Activated naive CD8-positive, alpha-beta T cell treated with anti-CD3 and anti-CD28 coated beads, Interleukin-2, amount 10 ng/mL, durations not matched to agents 7 days and 5 days (primary cell): ENCODE data around the gene GDF2. TPM values are rescaled to one million over a fixed set of nuclear protein-coding genes. Genes with fewer than 3 reads are reported as not detected.

Experiments used
- ATAC-seq: fragments of 150-1000 bp; cut with Tn5 transposase; one replicate; pipeline ENCODE4 v1.10.0; 2021; ENCODE audit warnings: low read depth, moderate library complexity
- POLR2A ChIA-PET: fragments of 350-600 bp; sonication (Branson Sonifier 250); formaldehyde crosslinking; loops from one replicate; lab custom pipeline; 2021; ENCODE audit warnings: antibody characterized with exemption; lab: Charles Lee
- DNase-seq: peaks from one replicate; pipeline ENCODE4 v3.0.0; 2021
- H3K27ac Mint-ChIP-seq: one replicate; pipeline ENCODE4 v1.8.0; 2022; ENCODE audit warnings: mild to moderate bottlenecking, mixed read lengths
- H3K27me3 Mint-ChIP-seq: one replicate; pipeline ENCODE4 v1.8.0; 2022; ENCODE audit warnings: mild to moderate bottlenecking, moderate library complexity, mixed read lengths
- H3K36me3 Mint-ChIP-seq: one replicate; pipeline ENCODE4 v1.8.0; 2021; ENCODE audit warnings: mild to moderate bottlenecking, mixed read lengths
- H3K4me1 Mint-ChIP-seq: one replicate; pipeline ENCODE4 v1.8.0; 2021; ENCODE audit warnings: mixed read lengths
- H3K4me3 Mint-ChIP-seq: one replicate; pipeline ENCODE4 v1.8.0; 2022; ENCODE audit warnings: mild to moderate bottlenecking, moderate library complexity, mixed read lengths
- H3K9me3 Mint-ChIP-seq: one replicate; pipeline ENCODE4 v1.8.0; 2021; ENCODE audit warnings: mixed read lengths
- total RNA-seq, 2 experiments: library from RNA; stranded (reverse); gene quantifications; one replicate each; pipeline ENCODE4 v1.2.3, GENCODE V29; 2021

The GDF2 gene
- total RNA-seq, 2 experiments from 2014 or later, result not detected

DNA sequence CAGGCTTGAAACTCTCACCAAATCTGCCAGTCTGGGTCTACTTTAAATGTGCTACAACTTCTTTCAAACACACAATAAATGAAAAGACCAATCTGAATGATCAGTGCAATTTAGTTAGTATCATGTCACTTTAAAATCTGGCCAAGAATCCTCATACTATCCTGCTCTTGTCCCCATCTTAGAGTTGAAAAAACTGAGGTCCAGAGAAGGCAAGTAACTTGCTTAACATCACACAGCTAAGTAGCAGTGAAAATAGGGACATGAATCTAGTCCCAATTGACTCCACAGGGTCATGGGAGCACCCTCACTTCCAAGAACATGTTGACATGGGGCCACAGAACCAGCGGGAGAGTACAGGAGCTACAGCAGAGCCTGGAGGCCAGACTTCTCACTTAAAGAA is 25.3 kb upstream of the GDF2 start:
- H3K36me3 Mint-ChIP-seq, result peaks cover 2% of the 10 kb centered on the region
- peaks cover 53% of the 10 kb centered on the region for H3K27me3 Mint-ChIP-seq
- no peak overlapping the region for H3K4me3 Mint-ChIP-seq
- no peak for DNase-seq
- POLR2A ChIA-PET, result interaction anchor here (0.6 kb wide), 1 partner anchor 24 kb away, joined by 3 read pairs; no protein-coding TSS in a partner anchor
- H3K4me1 Mint-ChIP-seq, result peaks cover 6% of the 10 kb centered on the region
- no peak for ATAC-seq
- no peaks in the 10 kb centered on the region for H3K9me3 Mint-ChIP-seq
- no peak overlapping the region for H3K27ac Mint-ChIP-seq

DNA sequence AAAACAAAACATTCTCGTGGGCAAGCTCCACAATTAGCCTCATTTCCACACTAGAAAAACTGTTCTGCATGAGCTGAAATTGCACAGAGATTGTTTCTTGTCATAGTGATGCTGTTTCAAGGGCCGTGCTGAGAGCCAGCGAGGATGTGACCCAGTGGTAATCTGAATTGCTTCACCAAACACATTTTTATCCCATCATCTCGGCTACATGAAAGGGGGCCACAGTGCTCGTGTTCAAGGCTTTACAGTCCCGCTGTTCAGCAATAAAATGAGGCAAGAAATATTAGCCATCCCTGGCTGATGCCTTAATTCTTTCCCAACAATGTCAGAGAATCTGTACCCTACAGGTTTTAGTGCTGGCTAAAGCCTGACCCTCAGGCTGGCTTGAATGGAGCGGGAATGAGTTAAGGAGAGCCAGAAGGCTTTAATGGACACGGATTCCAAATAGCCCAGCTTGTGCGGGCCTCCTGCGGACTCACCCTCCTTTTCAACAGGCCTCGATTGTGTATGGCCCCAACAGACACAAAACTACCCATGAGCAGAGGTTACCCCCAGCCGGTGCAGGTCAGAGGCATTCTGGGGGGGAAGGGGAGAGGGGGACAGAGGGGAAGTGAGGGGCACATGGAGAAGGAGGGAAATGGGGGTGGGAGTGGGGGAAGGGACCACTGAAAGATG is 24.3 kb upstream of the GDF2 start:
- Mint-ChIP-seq H3K9me3 (no peaks in the 10 kb centered on the region), H3K27me3 (peaks cover 53% of the 10 kb centered on the region), H3K4me1 (peaks cover 6% of the 10 kb centered on the region), H3K36me3 (peaks cover 2% of the 10 kb centered on the region), H3K4me3 (no peak overlapping the region), H3K27ac (no peak overlapping the region)
- DNase-seq (no peak), ATAC-seq (no peak)
- POLR2A ChIA-PET, result interaction anchor here (0.7 kb wide), 1 partner anchor 21 kb away, joined by 3 read pairs; no protein-coding TSS in a partner anchor

DNA sequence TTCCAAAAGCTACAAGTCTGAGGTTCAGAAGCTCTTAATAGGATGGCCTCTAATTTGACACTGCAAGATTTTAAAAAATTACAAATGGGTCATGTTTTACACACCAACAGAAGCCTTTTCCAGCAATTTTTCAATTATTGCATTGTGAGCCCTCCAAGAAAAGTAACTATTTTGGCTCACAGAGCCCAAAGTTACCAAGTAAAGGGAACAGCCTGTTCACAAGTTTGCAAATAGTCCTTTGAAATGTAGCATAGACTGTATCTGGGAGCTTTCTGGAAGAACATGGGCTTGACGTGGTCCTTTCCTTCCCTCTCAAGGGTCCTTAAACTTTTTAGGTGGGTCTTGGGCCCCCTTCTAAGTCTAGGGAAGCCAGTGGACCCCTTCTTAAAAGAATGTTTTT is 23.5 kb upstream of the GDF2 start:
- no peaks in the 10 kb centered on the region for H3K9me3 Mint-ChIP-seq
- no peak for DNase-seq
- H3K4me1 Mint-ChIP-seq, result peaks cover 6% of the 10 kb centered on the region
- POLR2A ChIA-PET, result interaction anchor here (0.7 kb wide), 1 partner anchor 20 kb away, joined by 3 read pairs; no protein-coding TSS in a partner anchor
- no peak overlapping the region for H3K27ac Mint-ChIP-seq
- ATAC-seq, result no peak
- H3K36me3 Mint-ChIP-seq, result peaks cover 2% of the 10 kb centered on the region
- peaks cover 53% of the 10 kb centered on the region for H3K27me3 Mint-ChIP-seq
- no peak overlapping the region for H3K4me3 Mint-ChIP-seq

DNA sequence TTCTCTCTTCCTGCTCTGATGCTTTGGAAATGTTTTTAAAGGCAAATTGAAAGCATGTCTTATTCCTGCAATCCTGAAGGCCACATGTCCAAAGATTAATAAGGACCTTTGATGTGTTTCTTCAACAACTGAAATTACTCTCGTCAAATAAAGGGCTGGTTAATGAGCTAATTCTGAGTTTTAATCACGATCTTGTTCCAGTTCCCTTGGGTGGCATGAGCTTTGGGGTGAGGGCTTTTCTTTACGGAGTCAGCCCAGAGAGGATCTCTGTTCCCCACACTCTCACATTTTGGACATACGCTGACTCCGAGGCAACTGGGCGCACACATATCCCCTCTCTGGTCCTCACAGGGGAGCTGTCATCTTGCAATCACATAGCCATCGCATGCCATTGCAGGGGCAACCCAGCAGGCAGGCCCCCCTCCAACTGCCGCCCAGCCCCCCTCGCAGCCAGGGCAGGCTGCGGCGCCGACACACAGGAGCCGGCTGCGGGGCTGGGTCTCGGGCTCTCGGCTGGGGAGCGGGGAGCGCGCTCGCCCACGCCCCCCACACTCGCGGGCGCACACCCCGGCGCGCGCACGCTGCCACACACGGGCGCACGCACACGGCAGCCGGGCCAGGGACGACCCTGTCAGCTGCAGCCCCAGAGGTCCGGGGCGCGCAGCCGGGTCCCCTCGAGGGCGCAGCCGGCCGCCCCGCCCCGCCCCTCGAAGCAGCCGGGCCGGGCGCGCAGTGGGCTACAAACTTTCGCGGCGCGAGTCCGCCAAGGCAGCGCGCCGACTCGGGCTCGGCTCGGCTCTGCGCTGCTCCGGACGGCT is 22.4 kb upstream of the GDF2 start, which contains the start of gene GDF10:
Gene GDF10, plus strand, starts transcription at position 587 of the 818 bp plus-strand sequence. CDS start 455 bp downstream, outside the sequence.
- DNase-seq (no peak), ATAC-seq (peak; percentile 62)
- H3K27ac Mint-ChIP-seq, result peak within 1 kb of the TSS; percentile 37
- peaks cover 6% of the 10 kb centered on the region for H3K4me1 Mint-ChIP-seq
- H3K9me3 Mint-ChIP-seq, result no peaks in the 10 kb centered on the region
- H3K36me3 Mint-ChIP-seq, result peaks cover 2% of the 10 kb centered on the region
- H3K27me3 Mint-ChIP-seq, result peaks cover 53% of the 10 kb centered on the region
- POLR2A ChIA-PET, result no interaction called here
- peak within 1 kb of the TSS; percentile 64 for H3K4me3 Mint-ChIP-seq

DNA sequence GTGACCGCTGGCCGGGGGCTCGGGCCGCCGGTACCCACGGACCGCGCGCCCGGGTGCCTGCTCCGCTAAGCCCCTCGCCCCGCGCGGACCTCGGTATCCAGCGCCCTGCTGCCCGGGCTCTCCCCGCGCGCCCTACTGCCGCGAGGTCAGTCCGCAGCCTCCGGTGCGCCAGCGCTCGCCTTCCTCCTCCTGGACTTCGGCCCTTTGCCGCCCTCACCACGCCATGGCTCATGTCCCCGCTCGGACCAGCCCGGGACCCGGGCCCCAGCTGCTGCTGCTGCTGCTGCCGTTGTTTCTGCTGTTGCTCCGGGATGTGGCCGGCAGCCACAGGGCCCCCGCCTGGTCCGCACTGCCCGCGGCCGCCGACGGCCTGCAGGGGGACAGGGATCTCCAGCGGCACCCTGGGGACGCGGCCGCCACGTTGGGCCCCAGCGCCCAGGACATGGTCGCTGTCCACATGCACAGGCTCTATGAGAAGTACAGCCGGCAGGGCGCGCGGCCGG is 21.8 kb upstream of the GDF2 start:
- ATAC-seq (peak; percentile 21), DNase-seq (no peak)
- peak overlapping the region; percentile 64 for H3K4me3 Mint-ChIP-seq
- H3K4me1 Mint-ChIP-seq, result peaks cover 6% of the 10 kb centered on the region
- H3K36me3 Mint-ChIP-seq, result peaks cover 2% of the 10 kb centered on the region
- POLR2A ChIA-PET, result no interaction called here
- H3K27ac Mint-ChIP-seq, result no peak overlapping the region
- H3K9me3 Mint-ChIP-seq, result no peaks in the 10 kb centered on the region
- H3K27me3 Mint-ChIP-seq, result peaks cover 51% of the 10 kb centered on the region

DNA sequence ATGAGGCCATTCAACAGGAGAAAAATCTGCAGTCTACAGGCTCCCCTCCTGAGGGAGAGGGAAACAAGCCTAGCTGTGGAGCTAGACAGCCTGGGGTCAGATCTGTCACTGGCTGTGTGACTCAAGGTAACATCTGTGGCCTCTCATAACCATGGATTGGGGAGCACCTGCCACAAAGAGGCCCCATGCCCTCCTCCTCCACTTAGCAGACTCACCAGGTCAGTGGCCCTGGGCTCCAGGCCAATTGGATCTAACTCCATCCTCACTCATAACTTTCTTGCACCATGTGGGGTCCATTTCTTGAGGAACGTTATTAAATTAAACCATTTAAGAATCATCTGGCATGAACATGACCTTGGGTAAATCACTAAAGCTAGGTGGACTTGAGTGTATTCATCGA is 20.4 kb upstream of the GDF2 start:
- no peaks in the 10 kb centered on the region for H3K9me3 Mint-ChIP-seq

DNA sequence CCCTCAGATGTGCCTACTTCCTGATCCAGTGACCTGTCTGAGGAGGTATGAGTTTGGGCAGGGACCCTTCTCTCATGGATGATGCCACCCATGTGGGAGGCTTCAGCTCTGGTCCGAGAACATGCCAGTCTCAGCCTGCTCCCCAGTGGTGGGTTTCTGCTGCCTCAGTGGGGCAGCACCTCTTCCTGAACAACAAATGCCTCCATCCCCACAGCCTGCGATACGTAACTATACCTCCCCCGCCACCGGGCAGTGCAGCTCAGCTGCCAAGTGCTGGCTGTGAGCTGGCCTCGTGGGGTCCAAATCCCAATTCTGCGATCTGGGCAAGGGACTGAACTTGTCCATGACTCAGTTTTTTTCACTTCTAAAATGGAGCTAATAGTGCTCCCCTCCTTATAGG is 19.1 kb upstream of the GDF2 start:
- peaks cover 31% of the 10 kb centered on the region for H3K27me3 Mint-ChIP-seq
- POLR2A ChIA-PET, result interaction anchor here (0.7 to 1.0 kb wide), 2 partner anchors 9 to 96 kb away, joined by 3 read pairs; no protein-coding TSS in a partner anchor
- H3K4me1 Mint-ChIP-seq, result peaks cover 7% of the 10 kb centered on the region
- H3K27ac Mint-ChIP-seq, result no peak overlapping the region
- ATAC-seq (no peak), DNase-seq (no peak)
- H3K36me3 Mint-ChIP-seq, result peaks cover 2% of the 10 kb centered on the region
- no peak overlapping the region for H3K4me3 Mint-ChIP-seq
- H3K9me3 Mint-ChIP-seq, result no peaks in the 10 kb centered on the region

More for the DNA sequence above, 20.4 kb upstream of the GDF2 start:
- peaks cover 6% of the 10 kb centered on the region for H3K4me1 Mint-ChIP-seq
- peaks cover 41% of the 10 kb centered on the region for H3K27me3 Mint-ChIP-seq
- no peak overlapping the region for H3K27ac Mint-ChIP-seq
- no peak overlapping the region for H3K4me3 Mint-ChIP-seq
- ATAC-seq (no peak), DNase-seq (no peak)
- H3K36me3 Mint-ChIP-seq, result peaks cover 2% of the 10 kb centered on the region
- POLR2A ChIA-PET, result interaction anchor here (1.0 kb wide), 1 partner anchor 10 kb away, joined by 3 read pairs; no protein-coding TSS in a partner anchor

DNA sequence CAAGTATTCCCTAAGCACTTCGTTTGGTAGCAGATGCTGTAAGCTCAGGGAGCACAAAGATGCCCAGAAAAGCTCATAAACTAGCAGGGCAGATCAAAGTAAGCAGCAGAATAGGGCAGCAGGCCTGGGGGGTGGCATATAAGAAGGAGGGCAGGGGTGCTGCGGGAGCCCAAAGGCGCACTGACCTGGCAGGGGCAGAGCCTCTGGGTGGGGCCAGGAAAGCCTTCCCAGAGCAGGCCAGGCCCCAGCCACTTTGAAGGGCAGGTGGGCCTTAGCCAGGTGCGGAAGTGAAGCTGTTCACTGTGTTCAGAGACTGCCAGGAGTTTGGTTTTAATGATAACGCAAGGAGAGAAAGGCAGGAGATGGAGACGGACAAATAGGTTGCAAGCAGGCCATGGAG is 18.4 kb upstream of the GDF2 start:
- POLR2A ChIA-PET, result interaction anchor here (0.7 kb wide), 1 partner anchor 97 kb away, joined by 3 read pairs; no protein-coding TSS in a partner anchor
- ATAC-seq (no peak), DNase-seq (no peak)
- peaks cover 23% of the 10 kb centered on the region for H3K27me3 Mint-ChIP-seq
- no peak overlapping the region for H3K4me3 Mint-ChIP-seq
- H3K36me3 Mint-ChIP-seq, result peaks cover 2% of the 10 kb centered on the region
- H3K9me3 Mint-ChIP-seq, result no peaks in the 10 kb centered on the region
- peaks cover 7% of the 10 kb centered on the region for H3K4me1 Mint-ChIP-seq
- H3K27ac Mint-ChIP-seq, result no peak overlapping the region

DNA sequence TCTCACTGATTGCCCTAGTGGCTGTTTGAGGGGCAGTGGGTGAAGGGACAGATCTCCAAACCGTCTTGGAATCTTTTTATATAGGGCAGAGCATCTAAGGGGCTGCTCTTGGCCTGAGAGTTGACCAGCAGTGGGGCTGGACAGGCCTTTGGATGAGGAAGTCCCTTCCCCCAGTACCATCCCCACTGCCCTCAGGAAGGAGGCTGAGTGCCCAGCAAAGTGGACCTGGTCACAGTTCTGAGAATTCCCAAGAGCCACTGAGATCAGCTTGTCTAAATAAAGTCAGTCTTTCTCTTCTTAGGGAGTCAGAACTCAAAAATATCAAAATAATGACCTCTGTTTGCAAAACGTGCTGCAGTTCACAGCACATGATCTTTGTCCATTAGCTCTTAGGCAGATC is 16.7 kb upstream of the GDF2 start:
- POLR2A ChIA-PET, result no interaction called here
- no peak for ATAC-seq
- H3K27ac Mint-ChIP-seq, result no peak overlapping the region

DNA sequence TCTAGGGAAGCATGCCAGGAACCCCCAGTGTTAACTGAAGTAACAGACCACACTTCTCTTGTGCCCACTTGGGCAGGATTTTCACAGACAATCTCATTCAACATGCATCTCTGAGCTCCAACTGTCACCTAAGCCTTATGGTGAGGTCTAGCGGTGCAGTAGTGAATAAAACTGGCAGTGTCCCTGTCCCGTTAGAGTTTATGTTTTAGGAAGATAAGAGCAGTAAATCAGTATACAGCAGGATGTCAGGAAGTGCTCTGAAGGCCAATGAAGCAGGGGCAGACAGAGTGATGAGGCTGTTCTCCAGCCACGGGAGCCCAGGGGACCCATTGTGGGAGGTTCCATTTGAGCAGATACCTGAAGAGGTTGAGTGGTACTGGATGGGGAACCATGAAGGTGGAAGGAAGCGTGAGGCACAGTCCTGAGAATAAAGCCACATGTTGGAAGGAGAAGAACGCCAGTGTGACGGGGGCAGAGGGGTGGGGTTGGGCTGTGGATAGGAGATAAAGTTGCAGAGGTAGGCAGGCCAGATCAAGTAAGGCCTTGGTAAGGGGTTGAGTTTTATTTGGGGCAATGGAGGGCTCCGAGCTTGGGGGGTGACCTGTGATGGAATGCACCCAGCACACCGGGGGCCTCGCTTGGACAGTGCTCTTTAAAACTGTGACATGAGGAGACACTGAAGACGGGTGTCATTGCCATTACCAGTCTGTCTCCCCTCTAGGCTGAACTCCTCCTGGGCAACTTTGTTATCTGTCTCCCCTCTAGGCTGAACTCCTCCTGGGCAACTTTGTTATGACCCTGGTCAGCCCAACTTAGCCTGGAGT is 15.7 kb upstream of the GDF2 start:
- Mint-ChIP-seq H3K4me3 (no peak overlapping the region), H3K36me3 (no peaks in the 10 kb centered on the region), H3K9me3 (no peaks in the 10 kb centered on the region), H3K27ac (no peak overlapping the region), H3K27me3 (peaks cover 5% of the 10 kb centered on the region), H3K4me1 (peaks cover 15% of the 10 kb centered on the region)
- no peak for DNase-seq
- ATAC-seq, result no peak
- POLR2A ChIA-PET, result no interaction called here

More for the DNA sequence above, 16.7 kb upstream of the GDF2 start:
- Mint-ChIP-seq H3K4me1 (peaks cover 7% of the 10 kb centered on the region), H3K9me3 (no peaks in the 10 kb centered on the region), H3K4me3 (no peak overlapping the region), H3K27me3 (peaks cover 13% of the 10 kb centered on the region), H3K36me3 (peaks cover 2% of the 10 kb centered on the region)
- DNase-seq, result no peak

DNA sequence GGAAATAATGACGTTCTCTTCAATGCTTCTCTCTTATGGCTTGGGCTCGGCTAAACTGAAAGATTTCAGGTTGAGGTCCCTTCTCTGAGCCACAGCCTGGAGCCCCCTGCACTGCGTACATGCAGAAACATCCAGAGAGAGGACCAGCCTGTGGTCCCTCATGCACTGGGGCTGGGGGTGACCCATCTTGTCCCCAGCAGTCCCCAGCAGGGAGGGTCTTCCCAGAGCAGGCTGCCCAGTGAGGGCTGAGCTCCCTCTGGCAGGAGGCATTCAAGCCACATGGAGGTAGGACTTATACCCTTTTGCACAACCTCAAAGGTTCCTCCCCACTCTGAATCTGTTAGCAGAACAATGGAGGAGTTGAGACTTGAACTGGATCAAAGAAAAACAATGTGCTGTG is 14.9 kb upstream of the GDF2 start:
- DNase-seq (no peak), ATAC-seq (no peak)
- POLR2A ChIA-PET, result no interaction called here
- no peaks in the 10 kb centered on the region for H3K27me3 Mint-ChIP-seq
- no peak overlapping the region for H3K4me3 Mint-ChIP-seq
- no peaks in the 10 kb centered on the region for H3K36me3 Mint-ChIP-seq
- no peak overlapping the region for H3K27ac Mint-ChIP-seq
- peaks cover 20% of the 10 kb centered on the region for H3K4me1 Mint-ChIP-seq
- no peaks in the 10 kb centered on the region for H3K9me3 Mint-ChIP-seq

DNA sequence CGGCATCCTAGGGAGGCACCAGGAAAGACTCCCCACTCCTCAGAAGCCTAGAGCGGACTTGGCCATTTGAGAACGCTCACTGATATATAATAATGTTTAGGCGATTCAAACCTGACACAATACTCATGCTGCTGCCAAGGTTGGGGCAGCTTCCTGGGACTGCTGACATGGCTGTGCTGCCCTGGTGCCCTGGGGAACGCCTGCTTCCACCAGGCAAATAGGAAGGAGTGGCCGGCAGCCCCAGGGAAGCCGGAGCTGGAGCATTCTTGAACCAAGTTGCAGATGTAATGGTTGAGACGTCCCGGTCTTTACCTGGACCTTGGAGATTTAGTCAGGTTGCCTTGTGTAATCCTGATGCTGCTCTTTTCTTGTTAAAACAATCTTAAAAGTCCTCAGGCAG is 13.5 kb upstream of the GDF2 start:
- no peak for DNase-seq
- POLR2A ChIA-PET, result no interaction called here
- no peaks in the 10 kb centered on the region for H3K36me3 Mint-ChIP-seq
- no peak overlapping the region for H3K4me3 Mint-ChIP-seq
- no peaks in the 10 kb centered on the region for H3K9me3 Mint-ChIP-seq
- no peak for ATAC-seq
- H3K27me3 Mint-ChIP-seq, result no peaks in the 10 kb centered on the region
- H3K4me1 Mint-ChIP-seq, result peaks cover 20% of the 10 kb centered on the region
- no peak overlapping the region for H3K27ac Mint-ChIP-seq
